ES-I3 (cell line): ENCODE measurements around the gene CNIH4.
"Not testable (repeated sequence)": the region's sequence is repeated elsewhere in the genome, so short reads cannot be mapped to it uniquely, and the experiment has no call there.

Source experiments
- H3K36me3 ChIP-seq: 2 replicates; pipeline ENCODE4 v1.6.1; 2013; ENCODE audit warnings: mild to moderate bottlenecking, low read length, control low read depth, moderate library complexity; ENCODE audit not compliant: insufficient read depth
- H3K4me1 ChIP-seq: 2 replicates; pipeline ENCODE4 v1.6.1; 2013; ENCODE audit warnings: mild to moderate bottlenecking, control low read depth, low read length; ENCODE audit not compliant: insufficient read depth
- H3K9ac ChIP-seq: 2 replicates; pipeline ENCODE4 v1.6.1; 2013; ENCODE audit warnings: low read depth, mild to moderate bottlenecking, low read length, moderate library complexity
- H3K9me3 ChIP-seq: 2 replicates; pipeline ENCODE4 v1.6.1; 2013; ENCODE audit warnings: mild to moderate bottlenecking, low read length, moderate library complexity; ENCODE audit not compliant: control insufficient read depth, insufficient read depth

The CNIH4 gene

GRCh38 chr1:224333939-224334786 lies 22.5 kb upstream of the CNIH4 start:
- no peak overlapping the region for H3K9ac ChIP-seq
- no peaks in the 10 kb centered on the region for H3K9me3 ChIP-seq
- H3K36me3 ChIP-seq, result no peaks in the 10 kb centered on the region
- H3K4me1 ChIP-seq, result peaks cover 7% of the 10 kb centered on the region; the same call in 1 of the 2 replicates

GRCh38 chr1:224338150-224338838 lies 18.4 kb upstream of the CNIH4 start:
- no peak overlapping the region for H3K9ac ChIP-seq
- no peaks in the 10 kb centered on the region for H3K36me3 ChIP-seq
- peaks cover 11% of the 10 kb centered on the region for H3K9me3 ChIP-seq
- H3K4me1 ChIP-seq, result peaks cover 11% of the 10 kb centered on the region

- H3K4me1 ChIP-seq, result peaks cover 11% of the 10 kb centered on the region
- peak overlapping the region; percentile 33; the same call in 1 of the 2 replicates for H3K9ac ChIP-seq
- no peaks in the 10 kb centered on the region for H3K36me3 ChIP-seq
- H3K9me3 ChIP-seq, result peaks cover 19% of the 10 kb centered on the region
These were observed 17.1 kb upstream of the CNIH4 start for GRCh38 chr1:224339442-224340033.

- not testable (repeated sequence) for H3K36me3 ChIP-seq
- peak overlapping the region; percentile 67 for H3K9ac ChIP-seq
- H3K4me1 ChIP-seq, result peaks cover 11% of the 10 kb centered on the region
- peaks cover 26% of the 10 kb centered on the region for H3K9me3 ChIP-seq
These were observed 16.0 kb upstream of the CNIH4 start for GRCh38 chr1:224340453-224341384.

- Histone ChIP-seq H3K4me1 (peaks cover 9% of the 10 kb centered on the region), H3K36me3 (no peaks in the 10 kb centered on the region), H3K9ac (no peak overlapping the region), H3K9me3 (peaks cover 26% of the 10 kb centered on the region)
These were observed 13.0 kb upstream of the CNIH4 start for GRCh38 chr1:224343679-224344078.

- peaks cover 19% of the 10 kb centered on the region for H3K9me3 ChIP-seq
- no peaks in the 10 kb centered on the region for H3K36me3 ChIP-seq
- no peak overlapping the region for H3K9ac ChIP-seq
- no peaks in the 10 kb centered on the region for H3K4me1 ChIP-seq
These were observed 8.5 kb upstream of the CNIH4 start for GRCh38 chr1:224348137-224348536.

GRCh38 chr1:224349716-224350115 lies 7.0 kb upstream of the CNIH4 start:
- not testable (repeated sequence) for H3K9me3 ChIP-seq, H3K36me3 ChIP-seq, H3K4me1 ChIP-seq, H3K9ac ChIP-seq

- not testable (repeated sequence) for H3K36me3 ChIP-seq, H3K4me1 ChIP-seq, H3K9me3 ChIP-seq, H3K9ac ChIP-seq
These were observed 4.1 kb upstream of the CNIH4 start for GRCh38 chr1:224352436-224353085.

- H3K9ac ChIP-seq, result no peak overlapping the region
- peaks cover 7% of the 10 kb centered on the region for H3K4me1 ChIP-seq
- H3K9me3 ChIP-seq, result 0 out of 2 replicates have a peak, but pooled peaks cover 3% of the 10 kb centered on the region
- peaks cover 3% of the 10 kb centered on the region; the same call in 1 of the 2 replicates for H3K36me3 ChIP-seq
These were observed 2.4 kb upstream of the CNIH4 start for GRCh38 chr1:224353975-224354925.

GRCh38 chr1:224357626-224358124 lies 996 bp downstream of the CNIH4 start:
- Histone ChIP-seq H3K9me3 (peaks cover 3% of the 10 kb centered on the region; the same call in 1 of the 2 replicates), H3K4me1 (peaks cover 15% of the 10 kb centered on the region), H3K36me3 (peaks cover 3% of the 10 kb centered on the region; the same call in 1 of the 2 replicates), H3K9ac (peak overlapping the region; percentile 93)

GRCh38 chr1:224358237-224358636 lies 1.6 kb downstream of the CNIH4 start:
- Histone ChIP-seq H3K9me3 (no peaks in the 10 kb centered on the region; the same call in 1 of the 2 replicates), H3K4me1 (peaks cover 15% of the 10 kb centered on the region), H3K36me3 (peaks cover 5% of the 10 kb centered on the region; the same call in 1 of the 2 replicates), H3K9ac (peak overlapping the region; percentile 93)

GRCh38 chr1:224359207-224359606 lies 2.5 kb downstream of the CNIH4 start:
- Histone ChIP-seq H3K9ac (peak overlapping the region; percentile 12; the same call in 1 of the 2 replicates), H3K9me3 (no peaks in the 10 kb centered on the region; the same call in 1 of the 2 replicates), H3K36me3 (peaks cover 9% of the 10 kb centered on the region; the same call in 1 of the 2 replicates), H3K4me1 (peaks cover 15% of the 10 kb centered on the region)
